ENCODE data around the gene CCL7.

Gene CCL7

DNA sequence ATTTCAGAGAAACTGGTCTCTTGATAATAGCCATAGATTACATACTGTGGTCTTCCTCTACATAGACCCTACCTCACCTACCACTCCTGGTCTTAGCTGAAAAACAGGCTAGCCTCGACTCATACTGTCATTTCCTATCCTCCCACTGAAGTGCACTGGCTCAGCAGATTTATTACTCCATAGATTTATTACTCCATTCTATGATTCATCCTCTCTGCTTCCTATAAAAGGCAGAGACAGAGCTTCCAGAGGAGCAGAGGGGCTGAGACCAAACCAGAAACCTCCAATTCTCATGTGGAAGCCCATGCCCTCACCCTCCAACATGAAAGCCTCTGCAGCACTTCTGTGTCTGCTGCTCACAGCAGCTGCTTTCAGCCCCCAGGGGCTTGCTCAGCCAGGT lies at the start of gene CCL7:
CCL7 (plus strand) TSS at position 253 of the 400 bp plus-strand sequence; CDS start at position 323, 70 bp downstream.
- peak; percentile 72 for DNase-seq (ENCODE audit: low read depth)

DNA sequence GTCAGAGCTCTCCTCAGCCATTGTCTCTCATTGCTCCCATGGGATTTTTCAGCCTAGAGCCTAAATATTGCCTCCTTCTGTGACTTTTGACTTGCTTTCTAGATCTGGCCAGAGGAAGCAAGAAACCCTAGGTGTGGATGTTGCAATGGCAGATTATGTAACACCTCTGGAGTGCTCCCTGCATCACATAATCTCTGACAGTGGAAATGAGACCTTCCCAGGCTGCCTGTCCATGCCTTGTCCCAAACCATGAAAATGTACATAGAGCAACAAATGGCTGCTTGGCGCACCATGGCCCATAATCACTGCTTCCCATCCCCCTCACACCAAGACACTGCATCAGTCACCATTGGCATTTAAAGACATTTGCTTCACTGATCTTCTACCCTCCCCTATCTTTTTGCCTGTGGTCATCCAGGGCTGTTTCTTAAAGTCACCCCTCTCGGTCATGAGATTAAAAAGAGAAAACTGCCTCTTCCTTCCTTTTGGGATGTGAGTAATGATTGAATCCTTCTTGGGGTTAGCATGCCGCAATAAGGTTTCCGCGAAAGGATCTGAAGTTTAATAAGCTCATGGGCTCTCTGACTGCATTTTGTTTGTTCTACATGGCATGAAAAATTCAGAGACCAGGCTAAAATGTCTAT lies 49.1 kb upstream of the CCL7 start:
- TF ChIP-seq, protein P1, sequence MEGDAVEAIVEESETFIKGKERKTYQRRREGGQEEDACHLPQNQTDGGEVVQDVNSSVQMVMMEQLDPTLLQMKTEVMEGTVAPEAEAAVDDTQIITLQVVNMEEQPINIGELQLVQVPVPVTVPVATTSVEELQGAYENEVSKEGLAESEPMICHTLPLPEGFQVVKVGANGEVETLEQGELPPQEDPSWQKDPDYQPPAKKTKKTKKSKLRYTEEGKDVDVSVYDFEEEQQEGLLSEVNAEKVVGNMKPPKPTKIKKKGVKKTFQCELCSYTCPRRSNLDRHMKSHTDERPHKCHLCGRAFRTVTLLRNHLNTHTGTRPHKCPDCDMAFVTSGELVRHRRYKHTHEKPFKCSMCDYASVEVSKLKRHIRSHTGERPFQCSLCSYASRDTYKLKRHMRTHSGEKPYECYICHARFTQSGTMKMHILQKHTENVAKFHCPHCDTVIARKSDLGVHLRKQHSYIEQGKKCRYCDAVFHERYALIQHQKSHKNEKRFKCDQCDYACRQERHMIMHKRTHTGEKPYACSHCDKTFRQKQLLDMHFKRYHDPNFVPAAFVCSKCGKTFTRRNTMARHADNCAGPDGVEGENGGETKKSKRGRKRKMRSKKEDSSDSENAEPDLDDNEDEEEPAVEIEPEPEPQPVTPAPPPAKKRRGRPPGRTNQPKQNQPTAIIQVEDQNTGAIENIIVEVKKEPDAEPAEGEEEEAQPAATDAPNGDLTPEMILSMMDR (conservative IDR thresholded peaks at IDR 0.05; ENCODE audit: control insufficient read depth, insufficient read depth, low read depth, low read length): no peak
- no peak overlapping the region for H3K4me3 ChIP-seq (ENCODE audit: control insufficient read depth, low read depth, low read length)
- no peak for DNase-seq (ENCODE audit: low read depth)

More for the DNA sequence above, at the start of gene CCL7:
- H3K4me3 ChIP-seq (ENCODE audit: control insufficient read depth, low read depth, low read length): no peak within 1 kb of the TSS
- TF ChIP-seq, protein P1 (conservative IDR thresholded peaks at IDR 0.05; ENCODE audit: control insufficient read depth, insufficient read depth, low read depth, low read length): no peak

DNA sequence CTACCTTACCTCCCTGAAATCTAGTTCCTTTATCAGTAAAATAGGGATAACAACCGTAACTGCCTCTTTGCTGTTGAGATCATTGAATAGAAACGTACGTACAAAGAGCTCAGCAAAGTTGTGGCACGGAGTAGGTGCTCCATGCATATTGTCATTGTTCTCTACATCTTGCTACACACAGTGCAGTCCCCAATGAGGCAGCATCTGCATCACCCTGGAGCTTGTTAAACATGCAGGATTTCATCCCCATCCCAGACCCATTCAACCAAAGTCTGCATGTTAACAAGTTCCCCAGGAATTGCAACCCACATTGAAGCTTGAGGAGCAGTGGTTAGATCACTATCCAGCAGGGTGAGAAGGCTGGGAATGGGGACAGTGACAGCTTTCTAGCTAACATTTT lies 48.6 kb upstream of the CCL7 start:
- no peak for DNase-seq (ENCODE audit: low read depth)
- TF ChIP-seq, protein P1 (conservative IDR thresholded peaks at IDR 0.05; ENCODE audit: control insufficient read depth, insufficient read depth, low read depth, low read length): no peak
- no peak overlapping the region for H3K4me3 ChIP-seq (ENCODE audit: control insufficient read depth, low read depth, low read length)

DNA sequence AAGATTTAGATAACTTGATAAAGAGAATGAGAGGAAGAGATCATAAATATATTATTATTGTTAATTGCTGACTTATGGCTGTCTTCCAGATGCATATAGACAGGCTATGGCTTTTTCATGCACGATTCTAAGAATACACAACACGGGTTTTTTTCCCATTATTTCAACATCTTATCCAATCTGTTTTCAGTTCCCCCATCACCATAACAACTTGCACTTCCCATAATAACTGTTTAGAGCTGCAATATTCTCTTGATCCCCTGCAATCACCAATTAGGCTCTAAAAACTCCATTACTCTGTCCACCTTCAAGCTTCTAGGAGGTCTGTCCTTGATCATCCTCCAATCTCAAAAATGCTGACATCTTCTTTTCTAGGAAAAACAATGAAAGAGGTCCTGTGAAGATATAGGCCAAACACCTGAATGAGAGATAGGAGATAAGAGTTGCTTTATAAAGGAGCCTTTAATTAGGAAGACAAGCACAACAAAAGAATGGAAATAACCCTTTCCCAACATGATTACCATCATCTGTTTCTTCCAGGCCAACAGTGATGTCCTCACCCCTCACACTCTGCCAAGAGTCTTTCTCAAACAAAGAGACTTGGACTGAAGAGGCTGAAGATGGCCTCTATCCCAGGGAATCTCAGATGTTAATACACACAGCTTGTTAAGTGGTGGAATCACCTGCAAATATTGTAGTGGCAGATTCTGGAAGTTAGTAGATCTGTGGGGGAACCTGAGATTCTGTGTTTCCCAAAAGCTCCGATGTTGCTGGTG lies 47.1 kb upstream of the CCL7 start:
- no peak for DNase-seq (ENCODE audit: low read depth)
- TF ChIP-seq, protein P1 (conservative IDR thresholded peaks at IDR 0.05; ENCODE audit: control insufficient read depth, insufficient read depth, low read depth, low read length): no peak

DNA sequence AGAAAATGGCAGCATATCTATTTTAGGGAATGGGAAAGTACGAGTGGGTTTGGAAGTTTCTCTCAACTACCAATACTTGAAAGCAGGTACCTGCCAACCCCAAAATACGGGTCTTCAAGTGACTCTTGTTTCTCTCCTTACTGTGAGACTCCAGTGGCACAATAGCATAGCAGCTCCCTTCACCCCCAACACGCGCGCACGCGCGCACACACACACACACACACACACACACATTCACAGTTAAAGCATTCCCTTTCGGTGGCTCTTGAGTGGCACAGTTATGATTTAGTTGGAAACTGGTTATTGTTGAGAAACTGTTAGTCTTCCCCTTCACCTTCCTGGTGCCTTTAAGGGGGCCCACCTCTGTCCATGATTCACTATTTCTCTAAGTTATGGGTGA lies 45.0 kb upstream of the CCL7 start:
- H3K4me3 ChIP-seq (ENCODE audit: control insufficient read depth, low read depth, low read length): no peak overlapping the region
- no peak for DNase-seq (ENCODE audit: low read depth)

More for the DNA sequence above, 47.1 kb upstream of the CCL7 start:
- H3K4me3 ChIP-seq (ENCODE audit: control insufficient read depth, low read depth, low read length): no peak overlapping the region

DNA sequence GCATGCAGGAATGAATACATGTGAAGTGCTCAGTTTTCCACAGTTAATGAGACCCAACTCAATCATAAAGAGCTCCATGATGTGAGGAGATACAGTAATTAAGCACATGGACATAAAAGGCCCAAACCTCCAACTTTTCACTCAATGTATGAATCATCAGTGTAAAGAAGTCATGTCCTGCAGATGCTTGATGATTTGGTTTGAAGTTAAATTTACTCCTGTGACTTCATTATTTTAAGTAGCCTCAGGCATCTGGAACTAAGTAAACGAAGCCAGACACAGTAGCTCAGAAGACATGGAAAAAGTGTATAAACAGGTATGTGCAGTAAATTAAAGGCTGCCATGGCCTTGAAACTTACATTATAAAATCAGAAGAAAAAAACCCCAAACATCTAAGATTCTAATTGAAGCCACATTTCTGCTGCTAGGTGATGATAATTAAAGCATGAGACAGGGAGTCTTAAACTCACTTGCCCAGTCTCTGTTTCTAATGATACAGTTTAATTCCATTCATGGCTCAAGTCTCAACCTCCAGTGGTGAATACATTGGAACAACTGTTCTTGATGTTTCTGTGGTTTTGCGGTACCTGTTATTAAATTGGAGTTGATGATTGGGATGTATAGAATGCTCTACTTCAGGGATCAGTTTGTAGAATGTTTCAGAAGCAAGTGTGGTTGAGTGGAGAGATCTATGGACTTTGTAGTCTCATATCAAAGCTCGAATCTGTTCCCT lies 43.8 kb upstream of the CCL7 start:
- peak; percentile 30 for DNase-seq (ENCODE audit: low read depth)
- TF ChIP-seq, protein P1 (conservative IDR thresholded peaks at IDR 0.05; ENCODE audit: control insufficient read depth, insufficient read depth, low read depth, low read length): no peak
- no peak overlapping the region for H3K4me3 ChIP-seq (ENCODE audit: control insufficient read depth, low read depth, low read length)

More for the DNA sequence above, 45.0 kb upstream of the CCL7 start:
- TF ChIP-seq, protein P1 (conservative IDR thresholded peaks at IDR 0.05; ENCODE audit: control insufficient read depth, insufficient read depth, low read depth, low read length): no peak

Measured in fibroblast of mammary gland (primary cell).